ENCODE data around the gene ZNF19.

The ZNF19 gene

GRCh38 chr16:71484006-71484893 is 4.9 kb downstream of the ZNF19 start:
- peak; percentile 53 to 88 (median 70) for DNase-seq

- DNase-seq: no peak
Measured at GRCh38 chr16:71482569-71482968, 6.6 kb downstream of the ZNF19 start.

- DNase-seq: no peak
Measured at GRCh38 chr16:71480956-71481355, 8.2 kb downstream of the ZNF19 start.

- no peak for DNase-seq
Measured at GRCh38 chr16:71479420-71479819, 9.7 kb downstream of the ZNF19 start.

GRCh38 chr16:71476457-71477124 is 12.5 kb downstream of the ZNF19 start:
- DNase-seq: no peak

GRCh38 chr16:71474864-71475263 is 14.3 kb downstream of the ZNF19 start:
- DNase-seq: no peak

GRCh38 chr16:71473891-71474290 is 15.2 kb downstream of the ZNF19 start:
- DNase-seq: no peak

GRCh38 chr16:71472931-71473330 is 16.2 kb downstream of the ZNF19 start:
- no peak for DNase-seq

GRCh38 chr16:71472051-71472450 is 17.1 kb downstream of the ZNF19 start:
- DNase-seq: no peak

GRCh38 chr16:71467810-71468209 is 21.3 kb downstream of the ZNF19 start:
- DNase-seq: peak in 4 of 5 donors; percentile 21 to 53 (median 36)

- no peak for DNase-seq
Measured at GRCh38 chr16:71464231-71464630, 24.9 kb downstream of the ZNF19 start.

- DNase-seq: peak; percentile 50 to 79 (median 66)
Measured at GRCh38 chr16:71461686-71462648, 27.2 kb downstream of the ZNF19 start, which contains the start of gene ZNF23. Gene ZNF23, minus strand, starts transcription at chr16:71462247. Its CDS starts 5,451 bp downstream, at chr16:71456796.

GRCh38 chr16:71460941-71461340 is 28.2 kb downstream of the ZNF19 start:
- no peak for DNase-seq

- DNase-seq: no peak
Measured at GRCh38 chr16:71460236-71460635, 28.9 kb downstream of the ZNF19 start.

- no peak for DNase-seq
Measured at GRCh38 chr16:71459510-71459909, 29.6 kb downstream of the ZNF19 start.

- DNase-seq: no peak
Measured at GRCh38 chr16:71456801-71457200, 32.3 kb downstream of the ZNF19 start.

- DNase-seq: no peak
Measured at GRCh38 chr16:71453036-71453435, 36.1 kb downstream of the ZNF19 start.

- no peak for DNase-seq
Measured at GRCh38 chr16:71449020-71449419, 40.1 kb downstream of the ZNF19 start.

- no peak for DNase-seq
Measured at GRCh38 chr16:71448274-71448866, 40.8 kb downstream of the ZNF19 start.

GRCh38 chr16:71443714-71444113 is 45.4 kb downstream of the ZNF19 start:
- no peak for DNase-seq

GRCh38 chr16:71442051-71442440 is 47.1 kb downstream of the ZNF19 start, which contains the start of gene TLE7:
Gene TLE7, minus strand, starts transcription at chr16:71442054. Its CDS starts 8,730 bp downstream, at chr16:71433324.
- no peak for DNase-seq
